ENCODE data around the gene OR1F1. TPM values are rescaled to one million over a fixed set of nuclear protein-coding genes. Genes with fewer than 3 reads are reported as not detected.
"Not testable (repeated sequence)": the region's sequence is repeated elsewhere in the genome, so short reads cannot be mapped to it uniquely, and the experiment has no call there.

Gene OR1F1
- total and polyA plus RNA-seq, 4 donors, result not detected

DNA sequence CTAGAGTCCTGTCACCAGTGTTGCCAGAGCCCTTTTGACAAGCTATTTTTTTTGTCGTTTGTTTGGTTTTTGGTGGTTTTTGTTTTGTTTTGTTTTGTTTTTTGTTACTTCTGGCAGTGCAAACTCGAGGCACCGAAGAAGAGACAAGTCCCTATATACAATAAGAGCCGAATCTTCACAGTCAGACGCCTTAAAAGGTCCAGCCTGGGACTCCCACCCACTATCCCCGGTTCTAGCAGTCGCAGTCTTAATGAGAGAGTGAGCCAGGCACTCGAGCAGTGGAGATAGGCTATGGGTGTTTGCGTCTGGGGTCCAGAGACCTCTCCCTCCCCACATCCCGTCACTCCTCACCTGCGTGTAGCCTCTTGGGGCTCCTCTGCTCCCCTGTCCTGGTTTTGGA, 1.9 kb downstream of the OR1F1 start:
- Histone ChIP-seq H3K27ac (ENCODE audit: low read depth in 1 of 2, low read length in 2 of 2) (no peak overlapping the region), H3K4me3 (ENCODE audit: low read length in 2 of 2) (no peak overlapping the region)
- WGBS, 2 donors, result 10 to 21% methylated on average over 11 of the region's 11 CpGs

DNA sequence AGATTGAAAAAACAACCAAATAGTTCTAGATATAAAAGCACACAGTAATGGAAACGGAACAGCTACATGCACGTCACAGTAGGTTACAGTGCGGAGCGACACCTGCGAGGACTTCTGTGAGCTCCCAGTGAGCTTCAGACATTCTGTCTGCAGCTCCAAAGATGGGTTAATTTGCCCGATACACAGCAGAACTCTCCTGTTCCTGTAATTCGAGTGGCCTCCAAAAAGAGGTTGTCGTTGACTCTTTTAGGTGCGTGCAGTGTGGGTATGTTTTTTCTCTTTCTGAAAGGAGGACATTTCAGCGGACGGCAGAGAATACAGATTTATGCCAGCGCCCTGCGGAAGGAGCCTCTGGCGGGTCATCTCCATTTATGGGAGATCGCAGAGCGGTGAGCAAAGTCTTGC, 2.9 kb downstream of the OR1F1 start:
- H3K27ac ChIP-seq (ENCODE audit: low read depth in 1 of 2, low read length in 2 of 2), result no peak overlapping the region
- intact Hi-C loops (cut with DNase I), result no loop called here
- H3K27me3 ChIP-seq (ENCODE audit: control insufficient read depth in 1 of 2, insufficient read depth in 2 of 2, low read length in 1 of 2), result no peaks in the 10 kb centered on the region
- DNase-seq, result no peak
- no peaks in the 10 kb centered on the region for H3K4me1 ChIP-seq (ENCODE audit: control insufficient read depth in 1 of 2, insufficient read depth in 2 of 2, low read length in 2 of 2)
- H3K4me3 ChIP-seq (ENCODE audit: low read length in 2 of 2), result no peak overlapping the region
- H3K36me3 ChIP-seq (ENCODE audit: control insufficient read depth in 1 of 2, insufficient read depth in 2 of 2, low read length in 1 of 2), result no peaks in the 10 kb centered on the region
- no peak for ATAC-seq (ENCODE audit: low FRiP score)
- 11% methylated on average over 16 of the region's 16 CpGs for WGBS, 2 donors
- no peaks in the 10 kb centered on the region for H3K9me3 ChIP-seq (ENCODE audit: control insufficient read depth, low read length)

More for the DNA sequence above, 1.9 kb downstream of the OR1F1 start:
- intact Hi-C loops (cut with DNase I), result no loop called here
- Histone ChIP-seq H3K27me3 (ENCODE audit: control insufficient read depth in 1 of 2, insufficient read depth in 2 of 2, low read length in 1 of 2) (no peaks in the 10 kb centered on the region), H3K4me1 (ENCODE audit: control insufficient read depth in 1 of 2, insufficient read depth in 2 of 2, low read length in 2 of 2) (no peaks in the 10 kb centered on the region), H3K36me3 (ENCODE audit: control insufficient read depth in 1 of 2, insufficient read depth in 2 of 2, low read length in 1 of 2) (no peaks in the 10 kb centered on the region), H3K9me3 (ENCODE audit: control insufficient read depth, low read length) (no peaks in the 10 kb centered on the region)
- ATAC-seq (ENCODE audit: low FRiP score), result no peak
- no peak for DNase-seq

DNA sequence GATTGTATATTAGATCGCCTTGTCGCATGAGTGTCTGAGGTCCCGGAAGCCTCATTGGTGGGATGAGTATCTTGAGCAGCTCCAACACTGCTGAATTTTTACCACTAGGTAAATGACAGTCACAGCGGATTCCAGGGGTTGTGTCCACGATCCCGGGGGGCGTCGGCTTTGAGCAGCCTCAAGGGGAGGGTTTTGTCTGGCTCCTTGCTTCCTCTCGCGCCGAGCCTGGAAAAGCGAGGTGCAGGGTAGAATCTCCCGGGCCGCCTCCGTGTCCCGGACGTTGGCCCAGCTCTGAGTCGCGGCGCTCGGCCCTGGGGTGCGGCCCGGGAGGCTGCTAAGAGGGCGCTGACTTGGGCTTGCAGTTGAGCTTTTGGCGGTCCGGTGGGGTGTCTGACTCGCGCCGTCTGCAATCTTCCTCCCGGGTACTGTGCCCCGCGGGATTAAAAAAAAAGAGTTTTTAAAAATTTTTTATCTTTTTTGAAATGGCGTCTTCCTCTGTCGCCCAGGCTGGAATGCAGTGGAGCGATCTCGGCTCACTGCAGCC, 4.5 kb downstream of the OR1F1 start:
- Histone ChIP-seq H3K4me1 (ENCODE audit: control insufficient read depth in 1 of 2, insufficient read depth in 2 of 2, low read length in 2 of 2) (no peaks in the 10 kb centered on the region), H3K27me3 (ENCODE audit: control insufficient read depth in 1 of 2, insufficient read depth in 2 of 2, low read length in 1 of 2) (no peaks in the 10 kb centered on the region), H3K4me3 (ENCODE audit: low read length in 2 of 2) (no peak overlapping the region), H3K27ac (ENCODE audit: low read depth in 1 of 2, low read length in 2 of 2) (no peak overlapping the region), H3K36me3 (ENCODE audit: control insufficient read depth in 1 of 2, insufficient read depth in 2 of 2, low read length in 1 of 2) (no peaks in the 10 kb centered on the region), H3K9me3 (ENCODE audit: control insufficient read depth, low read length) (no peaks in the 10 kb centered on the region)
- WGBS, 2 donors, result 28 to 40% methylated on average over 36 of the region's 36 CpGs
- ATAC-seq (ENCODE audit: low FRiP score) (no peak), DNase-seq (no peak)
- intact Hi-C loops (cut with DNase I), result no loop called here

DNA sequence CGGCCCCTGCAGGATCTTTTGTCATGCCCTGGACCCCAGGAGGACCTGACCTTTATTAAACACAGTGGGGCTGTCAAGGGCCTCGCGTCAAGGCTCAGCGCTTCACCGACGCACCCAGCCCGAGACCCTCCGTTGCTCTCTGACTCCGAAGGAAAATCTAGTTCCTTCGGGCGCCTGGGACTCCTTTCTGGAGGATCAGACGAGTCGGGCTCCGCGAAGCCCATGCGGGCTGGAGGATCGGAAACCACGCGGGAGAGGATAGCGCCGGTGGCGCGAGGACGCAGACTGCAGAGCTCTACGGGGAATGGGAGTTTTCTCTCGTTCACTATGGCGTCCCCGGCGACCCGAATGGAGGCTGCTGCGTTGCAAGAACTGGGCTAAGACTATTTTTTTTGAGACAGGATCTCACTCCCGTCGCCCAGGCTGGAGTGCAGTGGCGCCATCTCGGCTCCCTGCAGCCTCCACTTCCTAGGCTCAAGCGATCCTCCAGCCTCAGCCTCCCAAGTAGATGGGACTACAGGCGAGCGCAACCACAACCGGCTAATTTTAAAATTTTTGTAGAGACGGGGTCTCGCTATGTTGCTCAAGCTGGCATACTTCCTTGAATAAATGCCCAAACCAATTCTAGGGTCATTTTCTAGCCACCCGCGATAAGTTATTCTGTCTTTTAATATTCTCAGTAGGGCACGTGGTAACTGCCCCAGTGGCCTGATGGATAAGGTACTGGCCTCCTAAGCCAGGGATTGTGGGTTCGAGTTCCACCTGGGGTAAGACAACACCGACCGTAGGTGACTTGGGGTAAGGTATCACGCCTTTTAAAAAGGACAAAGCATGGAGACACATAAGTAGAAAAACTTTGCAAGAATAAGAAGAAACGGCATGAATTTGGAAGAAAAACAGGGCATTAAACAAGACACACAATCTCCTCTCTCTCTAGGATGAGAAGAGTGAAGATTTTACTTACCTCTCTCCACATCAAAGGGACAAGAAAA, 5.5 kb downstream of the OR1F1 start:
- no peaks in the 10 kb centered on the region for H3K36me3 ChIP-seq (ENCODE audit: control insufficient read depth in 1 of 2, insufficient read depth in 2 of 2, low read length in 1 of 2)
- intact Hi-C loops (cut with DNase I), result no loop called here
- H3K4me1 ChIP-seq (ENCODE audit: control insufficient read depth in 1 of 2, insufficient read depth in 2 of 2, low read length in 2 of 2), result no peaks in the 10 kb centered on the region
- no peaks in the 10 kb centered on the region for H3K9me3 ChIP-seq (ENCODE audit: control insufficient read depth, low read length)
- H3K4me3 ChIP-seq (ENCODE audit: low read length in 2 of 2), result no peak overlapping the region
- 63 to 70% methylated on average over 49 of the region's 49 CpGs for WGBS, 2 donors
- H3K27ac ChIP-seq (ENCODE audit: low read depth in 1 of 2, low read length in 2 of 2), result no peak overlapping the region
- no peak for DNase-seq
- ATAC-seq (ENCODE audit: low FRiP score), result no peak
- H3K27me3 ChIP-seq (ENCODE audit: control insufficient read depth in 1 of 2, insufficient read depth in 2 of 2, low read length in 1 of 2), result no peaks in the 10 kb centered on the region

DNA sequence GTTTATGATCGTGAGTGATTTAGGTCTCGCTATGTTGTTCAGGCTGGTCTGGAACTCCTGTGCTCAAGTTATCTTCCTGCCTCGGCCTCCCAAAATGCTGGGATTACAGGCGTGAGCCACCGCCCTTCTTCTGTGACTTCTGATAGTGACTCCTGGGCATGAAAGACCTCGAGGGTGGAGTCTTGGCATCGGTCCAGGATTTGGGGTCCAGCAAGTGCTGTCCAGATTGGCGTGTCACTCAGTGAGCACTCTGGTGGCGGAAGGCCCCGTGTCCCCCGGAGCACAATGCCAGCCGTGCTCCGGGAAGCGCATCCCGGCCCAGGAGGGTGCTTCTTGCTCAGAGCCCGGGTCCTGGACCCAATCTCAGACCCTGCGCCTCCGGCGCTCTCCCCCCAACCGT, 6.8 kb downstream of the OR1F1 start:
- intact Hi-C loops (cut with DNase I), result no loop called here

DNA sequence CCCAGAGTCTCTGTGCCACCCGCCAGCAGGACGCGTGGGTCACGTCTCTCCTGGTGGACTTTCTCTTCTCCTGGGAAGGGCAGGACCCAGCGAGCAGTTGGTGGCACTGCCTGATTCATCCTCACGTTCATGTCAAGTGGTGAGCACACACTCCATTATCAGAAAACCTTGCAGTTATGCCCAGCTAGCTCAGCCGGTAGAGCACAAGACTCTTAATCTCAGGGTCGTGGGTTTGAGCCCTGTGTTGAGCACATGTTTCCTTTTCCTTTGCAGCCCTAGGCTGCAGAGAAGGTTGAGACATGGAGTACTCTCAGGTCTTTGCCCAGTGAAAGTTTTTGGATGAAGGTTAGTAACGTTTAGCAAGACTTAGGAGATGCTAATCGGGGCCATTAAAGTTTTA, 8.0 kb downstream of the OR1F1 start:
- intact Hi-C loops (cut with DNase I), result no loop called here
- no peak overlapping the region for H3K27ac ChIP-seq (ENCODE audit: low read depth in 1 of 2, low read length in 2 of 2)
- no peak overlapping the region for H3K4me3 ChIP-seq (ENCODE audit: low read length in 2 of 2)
- ATAC-seq (ENCODE audit: low FRiP score) (no peak), DNase-seq (no peak)
- H3K4me1 ChIP-seq (ENCODE audit: control insufficient read depth in 1 of 2, insufficient read depth in 2 of 2, low read length in 2 of 2), result no peaks in the 10 kb centered on the region
- no peaks in the 10 kb centered on the region for H3K36me3 ChIP-seq (ENCODE audit: control insufficient read depth in 1 of 2, insufficient read depth in 2 of 2, low read length in 1 of 2)
- WGBS, 2 donors, result 70 to 71% methylated on average over 10 of the region's 10 CpGs
- H3K27me3 ChIP-seq (ENCODE audit: control insufficient read depth in 1 of 2, insufficient read depth in 2 of 2, low read length in 1 of 2), result no peaks in the 10 kb centered on the region
- H3K9me3 ChIP-seq (ENCODE audit: control insufficient read depth, low read length), result peaks cover 1% of the 10 kb centered on the region

More for the DNA sequence above, 6.8 kb downstream of the OR1F1 start:
- Histone ChIP-seq H3K27me3 (ENCODE audit: control insufficient read depth in 1 of 2, insufficient read depth in 2 of 2, low read length in 1 of 2) (no peaks in the 10 kb centered on the region), H3K4me3 (ENCODE audit: low read length in 2 of 2) (no peak overlapping the region), H3K36me3 (ENCODE audit: control insufficient read depth in 1 of 2, insufficient read depth in 2 of 2, low read length in 1 of 2) (no peaks in the 10 kb centered on the region), H3K9me3 (ENCODE audit: control insufficient read depth, low read length) (no peaks in the 10 kb centered on the region), H3K27ac (ENCODE audit: low read depth in 1 of 2, low read length in 2 of 2) (no peak overlapping the region), H3K4me1 (ENCODE audit: control insufficient read depth in 1 of 2, insufficient read depth in 2 of 2, low read length in 2 of 2) (no peaks in the 10 kb centered on the region)
- WGBS, 2 donors, result 78 to 80% methylated on average over 20 of the region's 20 CpGs
- no peak for DNase-seq
- ATAC-seq (ENCODE audit: low FRiP score), result no peak

DNA sequence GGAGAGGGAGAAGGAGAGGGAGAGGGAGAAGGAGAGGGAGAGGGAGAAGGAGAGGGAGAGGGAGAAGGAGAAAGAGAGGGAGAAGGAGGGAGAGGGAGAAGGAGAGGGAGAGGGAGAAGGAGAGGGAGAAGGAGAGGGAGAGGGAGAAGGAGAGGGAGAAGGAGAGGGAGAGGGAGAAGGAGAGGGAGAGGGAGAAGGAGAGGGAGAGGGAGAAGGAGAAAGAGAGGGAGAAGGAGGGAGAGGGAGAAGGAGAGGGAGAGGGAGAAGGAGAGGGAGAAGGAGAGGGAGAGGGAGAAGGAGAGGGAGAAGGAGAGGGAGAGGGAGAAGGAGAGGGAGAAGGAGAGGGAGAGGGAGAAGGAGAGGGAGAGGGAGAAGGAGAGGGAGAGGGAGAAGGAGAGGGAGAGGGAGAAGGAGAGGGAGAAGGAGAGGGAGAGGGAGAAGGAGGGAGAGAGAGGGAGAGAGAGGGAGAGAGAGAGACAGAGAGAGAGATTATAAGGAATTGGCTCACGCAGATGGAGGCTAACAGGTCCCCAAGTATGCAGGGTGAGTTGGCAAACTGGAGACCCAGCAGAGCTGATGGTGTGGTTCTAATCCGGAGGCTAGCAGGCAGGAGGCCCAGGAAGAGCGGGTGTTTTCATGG, 9.8 kb downstream of the OR1F1 start:
- H3K4me1 ChIP-seq (ENCODE audit: control insufficient read depth in 1 of 2, insufficient read depth in 2 of 2, low read length in 2 of 2); DNase-seq; H3K4me3 ChIP-seq (ENCODE audit: low read length in 2 of 2); ATAC-seq (ENCODE audit: low FRiP score); H3K27ac ChIP-seq (ENCODE audit: low read depth in 1 of 2, low read length in 2 of 2); intact Hi-C loops (cut with DNase I); H3K36me3 ChIP-seq (ENCODE audit: control insufficient read depth in 1 of 2, insufficient read depth in 2 of 2, low read length in 1 of 2); H3K27me3 ChIP-seq (ENCODE audit: control insufficient read depth in 1 of 2, insufficient read depth in 2 of 2, low read length in 1 of 2); H3K9me3 ChIP-seq (ENCODE audit: control insufficient read depth, low read length): not testable (repeated sequence)
- WGBS, 2 donors, result 53 to 59% methylated on average over 3 of the region's 3 CpGs

DNA sequence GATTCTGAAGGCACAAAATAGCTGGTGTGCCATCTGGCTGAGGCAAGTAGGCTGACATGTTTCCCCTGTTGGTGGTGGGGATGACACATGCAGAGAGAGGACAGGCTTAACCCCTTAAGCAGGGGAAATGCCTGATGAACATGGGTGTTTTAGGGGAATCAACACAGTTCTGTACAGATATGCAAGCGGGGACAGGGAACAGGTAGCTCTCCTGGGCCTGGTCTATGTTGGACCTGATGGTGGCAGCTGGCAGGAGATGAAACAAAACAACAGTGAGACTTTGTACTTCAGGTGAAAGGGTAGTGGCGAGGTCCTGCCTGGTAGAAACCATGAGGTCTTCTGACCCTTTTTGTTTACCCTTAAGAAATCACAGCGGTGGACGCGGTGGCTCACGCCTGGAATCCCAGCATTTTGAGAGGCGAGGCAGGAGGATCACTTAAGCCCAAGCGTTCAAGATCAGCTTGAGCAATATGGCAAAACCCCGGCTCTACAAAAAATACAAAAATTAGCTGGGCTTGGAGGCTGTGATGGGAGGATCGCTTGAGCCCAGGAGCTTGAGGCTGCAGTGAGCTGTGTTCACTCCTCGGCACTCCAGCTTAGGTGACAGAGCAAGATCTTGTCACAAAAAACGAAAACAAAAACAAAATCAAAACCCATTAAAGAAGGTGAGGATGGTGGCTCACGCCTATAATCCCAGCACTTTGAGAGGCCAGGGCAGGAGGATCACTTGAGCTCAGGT, 10.5 kb downstream of the OR1F1 start:
- WGBS, 2 donors, result 73 to 81% methylated on average over 13 of the region's 13 CpGs
- Histone ChIP-seq H3K9me3 (ENCODE audit: control insufficient read depth, low read length) (peaks cover 7% of the 10 kb centered on the region), H3K27ac (ENCODE audit: low read depth in 1 of 2, low read length in 2 of 2) (no peak overlapping the region), H3K36me3 (ENCODE audit: control insufficient read depth in 1 of 2, insufficient read depth in 2 of 2, low read length in 1 of 2) (no peaks in the 10 kb centered on the region), H3K27me3 (ENCODE audit: control insufficient read depth in 1 of 2, insufficient read depth in 2 of 2, low read length in 1 of 2) (no peaks in the 10 kb centered on the region), H3K4me1 (ENCODE audit: control insufficient read depth in 1 of 2, insufficient read depth in 2 of 2, low read length in 2 of 2) (no peaks in the 10 kb centered on the region), H3K4me3 (ENCODE audit: low read length in 2 of 2) (no peak overlapping the region)
- DNase-seq, result no peak
- intact Hi-C loops (cut with DNase I), result no loop called here
- ATAC-seq (ENCODE audit: low FRiP score), result no peak
